GM12891 (cell line): ENCODE data around the gene TRAPPC10.

Experiments used
- DNase-seq: peaks from one replicate; pipeline ENCODE4 v3.0.0; 2011; ENCODE audit warnings: low spot score; ENCODE audit not compliant: insufficient read length
- FAIRE-seq: peaks from 2 replicates; lab custom pipeline; 2011; peaks lifted over from hg19 to GRCh38; lab: Jason Lieb, UNC
- PAX5 ChIP-seq: IDR thresholded peaks from 2 replicates; pipeline ENCODE4 v1.6.1; 2011; ENCODE audit warnings: low read length, moderate library complexity, mild to moderate bottlenecking; ENCODE audit not compliant: insufficient read depth, severe bottlenecking
- POLR2A ChIP-seq: IDR thresholded peaks from 2 replicates; pipeline ENCODE4 v1.6.1; 2011; ENCODE audit warnings: low read depth, low read length, control low read depth
- POLR2AphosphoS5 ChIP-seq: IDR thresholded peaks from 2 replicates; pipeline ENCODE4 v1.6.1; 2011; ENCODE audit warnings: low read depth, low read length, control low read depth
- POU2F2 ChIP-seq: IDR thresholded peaks from 2 replicates; pipeline ENCODE4 v1.6.1; 2011; ENCODE audit warnings: low read depth, mild to moderate bottlenecking, control low read depth, low read length, moderate library complexity
- SPI1 ChIP-seq: IDR thresholded peaks from 2 replicates; pipeline ENCODE4 v1.6.1; 2011; ENCODE audit warnings: low read depth, low read length, control low read depth
- TAF1 ChIP-seq: IDR thresholded peaks from 2 replicates; pipeline ENCODE4 v1.6.1; 2011; ENCODE audit warnings: low read depth, low read length, control low read depth

The TRAPPC10 gene

GRCh38 chr21:44067011-44067839 lies 55.1 kb downstream of the TRAPPC10 start:
- FAIRE-seq = no peak
- no peak for DNase-seq
- TF ChIP-seq SPI1 = no peak
- no peak for TF ChIP-seq TAF1
- no peak for TF ChIP-seq POU2F2
- TF ChIP-seq PAX5 = no peak
- no peak for TF ChIP-seq POLR2AphosphoS5
- TF ChIP-seq POLR2A = no peak

GRCh38 chr21:44070391-44070790 lies 58.3 kb downstream of the TRAPPC10 start:
- no peak for TF ChIP-seq TAF1
- TF ChIP-seq PAX5 = no peak
- no peak for TF ChIP-seq POLR2AphosphoS5
- TF ChIP-seq SPI1 = no peak
- DNase-seq = no peak
- FAIRE-seq = no peak

DNA sequence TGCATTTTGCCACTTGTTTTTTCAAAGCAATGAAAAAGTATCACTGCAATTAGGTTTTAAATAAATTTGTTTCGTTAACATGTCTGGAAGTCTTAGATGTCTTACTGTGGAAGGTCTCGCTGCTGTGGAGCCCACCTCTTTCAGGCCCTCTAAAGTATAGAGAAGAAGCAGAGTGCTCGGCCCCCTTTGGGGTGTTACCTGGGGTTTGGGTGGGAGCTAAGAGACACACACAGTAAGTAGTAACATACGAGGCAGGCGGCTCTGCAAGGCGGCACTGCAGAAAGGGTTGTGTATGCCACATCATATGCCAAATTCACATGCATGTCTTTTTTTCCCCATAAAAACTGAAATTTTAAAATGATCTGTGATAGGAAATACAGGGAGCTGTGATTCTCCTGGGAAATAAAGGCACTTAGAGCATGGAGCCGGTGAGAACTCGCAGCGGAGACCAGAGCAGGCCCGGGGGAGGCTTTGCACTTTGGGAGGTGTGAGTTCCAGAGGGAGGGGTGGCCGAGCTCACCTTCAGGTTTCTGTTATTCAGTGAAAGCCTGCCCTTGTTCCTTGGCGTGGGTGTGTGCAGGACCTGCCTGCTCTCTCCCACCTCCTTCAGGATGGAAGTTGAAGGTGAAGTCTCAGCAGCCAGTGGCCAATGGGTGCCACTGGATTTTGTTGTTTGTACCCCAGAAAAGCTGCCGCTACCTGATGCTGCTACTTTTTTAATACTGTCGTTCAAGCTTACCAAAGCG lies 59.4 kb downstream of the TRAPPC10 start:
- FAIRE-seq (no peak), DNase-seq (no peak)
- no peak for TF ChIP-seq POU2F2
- no peak for TF ChIP-seq TAF1
- no peak for TF ChIP-seq POLR2AphosphoS5
- no peak for TF ChIP-seq PAX5
- TF ChIP-seq SPI1 = no peak
- TF ChIP-seq POLR2A = no peak

DNA sequence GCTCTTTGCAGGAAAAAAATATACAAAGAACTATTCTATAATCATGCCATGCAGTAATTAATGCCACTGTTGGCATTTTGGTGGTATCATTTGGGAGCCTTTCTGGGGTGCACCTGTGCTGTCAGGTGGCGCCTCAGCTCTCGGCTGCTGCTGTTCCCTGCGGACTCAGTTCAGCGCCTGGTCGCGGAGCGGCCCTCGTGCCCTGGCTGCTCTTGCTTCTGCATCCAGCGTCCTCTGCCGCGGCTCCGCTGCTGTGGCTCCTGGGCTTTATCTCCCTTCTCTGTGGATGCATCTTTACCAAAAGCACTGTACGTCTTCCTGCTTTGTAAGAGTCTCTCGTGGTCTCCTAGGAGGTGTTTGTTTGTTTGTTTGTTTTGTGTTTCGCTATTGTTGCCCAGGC lies 60.0 kb downstream of the TRAPPC10 start:
- TF ChIP-seq POLR2AphosphoS5 = no peak
- TF ChIP-seq POLR2A = no peak
- no peak for TF ChIP-seq POU2F2
- no peak for TF ChIP-seq PAX5
- TF ChIP-seq SPI1 = no peak
- no peak for TF ChIP-seq TAF1
- FAIRE-seq = no peak
- DNase-seq = no peak

- TF ChIP-seq POLR2A (no peak), PAX5 (no peak), TAF1 (no peak), SPI1 (no peak), POU2F2 (no peak), POLR2AphosphoS5 (no peak)
- DNase-seq (no peak), FAIRE-seq (no peak)
Observed at GRCh38 chr21:44074315-44074958, 62.3 kb downstream of the TRAPPC10 start.

DNA sequence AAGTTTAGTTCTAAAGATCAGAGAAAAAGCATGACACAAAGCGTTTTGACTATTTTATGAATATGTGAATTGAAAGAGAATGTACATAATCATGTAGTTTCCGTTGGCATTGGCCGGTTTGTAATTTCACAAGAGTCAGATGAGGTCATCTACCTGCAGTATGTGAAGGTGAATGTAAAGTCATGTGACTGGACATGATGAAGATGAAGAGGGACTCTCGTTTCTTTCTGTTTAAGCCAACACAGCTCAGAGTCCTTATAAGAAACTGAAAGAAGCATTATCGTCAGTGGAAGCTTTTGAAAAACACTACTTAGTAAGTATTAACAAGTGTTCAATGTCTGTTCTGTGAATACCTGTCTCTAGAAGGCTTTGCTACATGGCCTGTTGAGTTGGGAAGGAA lies 64.2 kb downstream of the TRAPPC10 start:
- no peak for FAIRE-seq
- TF ChIP-seq POLR2AphosphoS5 (no peak), SPI1 (no peak), POLR2A (no peak), TAF1 (no peak), POU2F2 (no peak), PAX5 (no peak)

GRCh38 chr21:44078411-44078981 lies 66.4 kb downstream of the TRAPPC10 start:
- DNase-seq (no peak), FAIRE-seq (no peak)
- TF ChIP-seq SPI1 (no peak), POU2F2 (no peak), PAX5 (no peak), POLR2A (no peak), POLR2AphosphoS5 (no peak), TAF1 (no peak)

More for the DNA sequence above, 64.2 kb downstream of the TRAPPC10 start:
- DNase-seq = no peak

GRCh38 chr21:44079446-44079845 lies 67.3 kb downstream of the TRAPPC10 start:
- no peak for DNase-seq
- no peak for TF ChIP-seq POLR2AphosphoS5
- no peak for TF ChIP-seq POLR2A
- TF ChIP-seq PAX5 = no peak
- no peak for TF ChIP-seq SPI1
- no peak for TF ChIP-seq POU2F2
- no peak for TF ChIP-seq TAF1
- FAIRE-seq = no peak

DNA sequence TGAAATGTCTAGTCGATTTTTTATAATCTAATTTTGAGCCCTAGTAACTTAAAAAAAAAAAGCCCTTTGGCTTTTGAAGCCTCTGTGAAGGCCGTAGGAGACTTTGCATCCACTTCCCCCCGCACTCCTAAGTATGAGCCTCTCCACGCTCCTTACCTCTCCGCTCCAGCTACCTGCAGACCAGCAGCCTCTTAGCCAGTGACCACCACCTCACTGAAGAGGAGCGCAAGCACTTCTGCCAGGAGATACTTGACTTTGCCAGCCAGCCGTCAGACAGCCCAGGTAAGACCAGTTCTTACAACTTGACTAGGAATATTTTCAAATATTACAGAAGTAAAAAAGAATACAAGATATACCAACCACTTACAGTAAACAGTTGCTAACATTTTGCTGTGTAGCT lies 67.7 kb downstream of the TRAPPC10 start:
- TF ChIP-seq POU2F2 = no peak
- TF ChIP-seq POLR2AphosphoS5 = no peak
- no peak for TF ChIP-seq TAF1
- no peak for TF ChIP-seq SPI1
- TF ChIP-seq PAX5 = no peak
- TF ChIP-seq POLR2A = no peak
- no peak for FAIRE-seq
- no peak for DNase-seq
